T-cell (primary cell): ENCODE results near the gene LAMC3. TPM values are rescaled to one million over a fixed set of nuclear protein-coding genes. Genes with fewer than 3 reads are reported as not detected.

Experiments
- ATAC-seq, 4 experiments: fragments of 200-7000 bp in 3 of 4; fragments of 150-1000 bp in 1 of 4; cut with Tn5 transposase; replicated peaks in 1 of 4; 1 replicate in 3 of 4; 2 replicates in 1 of 4; pipeline ENCODE4 v1.10.0; 2021; ENCODE audit warnings: moderate library complexity in 3 of 4, mild to moderate bottlenecking in 2 of 4, moderate number of reproducible peaks in 1 of 4
- CTCF ChIA-PET, 2 donors: fragments of 300-600 bp; sonication (Branson Sonifier 250); formaldehyde crosslinking; loops; one replicate each; lab custom pipeline; 2022; ENCODE audit warnings: antibody characterized with exemption in 2 of 2; lab: Charles Lee
- POLR2A ChIA-PET, 2 donors: fragments of 300-600 bp; sonication (Branson Sonifier 250); formaldehyde crosslinking; loops; one replicate each; lab custom pipeline; 2022; ENCODE audit warnings: antibody characterized with exemption in 2 of 2; lab: Charles Lee
- DNase-seq, 35 experiments: peaks; one replicate each; pipeline versions ENCODE4 v3.0.0 to v3.0.0-alpha.2; 2013 to 2023
- H3K27ac ChIP-seq: one replicate; pipeline ENCODE4 v1.5.1; 2013; ENCODE audit warnings: low read length
- H3K27me3 ChIP-seq, 2 experiments: replicated peaks in 1 of 2; 1 replicate in 1 of 2; 2 replicates in 1 of 2; pipeline versions ENCODE4 v1.6.1 to v1.7.0; 2013; ENCODE audit warnings: low read length in 1 of 2, mixed read lengths in 1 of 2; ENCODE audit not compliant: control insufficient read depth in 2 of 2, insufficient read depth in 2 of 2; ENCODE audit errors: extremely low read depth in 1 of 2
- H3K36me3 ChIP-seq, 2 donors: 1 replicate in 1 of 2; 2 replicates in 1 of 2; pipeline versions ENCODE4 v1.6.1 to v1.7.0; 2013; ENCODE audit warnings: low read length in 1 of 2; ENCODE audit not compliant: control insufficient read depth in 2 of 2, insufficient read depth in 1 of 2; ENCODE audit errors: extremely low read depth in 1 of 2
- H3K4me1 ChIP-seq, 2 experiments: 1 replicate in 1 of 2; 2 replicates in 1 of 2; pipeline versions ENCODE4 v1.6.1 to v1.7.0; 2013; ENCODE audit warnings: low read length in 2 of 2, mixed read lengths in 1 of 2; ENCODE audit not compliant: insufficient read depth in 2 of 2, control insufficient read depth in 1 of 2; ENCODE audit errors: extremely low read depth in 1 of 2
- H3K4me3 ChIP-seq, 2 donors: 1 replicate in 1 of 2; 2 replicates in 1 of 2; pipeline versions ENCODE4 v1.5.1 to v1.7.0; 2013; ENCODE audit warnings: mild to moderate bottlenecking in 2 of 2, low read length in 1 of 2, moderate library complexity in 1 of 2; ENCODE audit not compliant: control insufficient read depth in 1 of 2; ENCODE audit errors: extremely low read depth in 1 of 2
- H3K9me3 ChIP-seq: 2 replicates; pipeline ENCODE4 v1.7.0; 2013
- H3K27ac Mint-ChIP-seq, 2 donors: one replicate each; pipeline ENCODE4 v1.8.0; 2020 to 2021; ENCODE audit warnings: mild to moderate bottlenecking in 2 of 2, mixed read lengths in 2 of 2
- H3K27me3 Mint-ChIP-seq, 2 donors: one replicate each; pipeline ENCODE4 v1.8.0; 2021 to 2022; ENCODE audit warnings: mixed read lengths in 2 of 2
- H3K36me3 Mint-ChIP-seq: one replicate; pipeline ENCODE4 v1.8.0; 2021; ENCODE audit warnings: mixed read lengths
- H3K4me1 Mint-ChIP-seq, 3 donors: one replicate each; pipeline ENCODE4 v1.8.0; 2020 to 2022; ENCODE audit warnings: mixed read lengths in 3 of 3, mild to moderate bottlenecking in 1 of 3
- H3K4me3 Mint-ChIP-seq, 3 donors: one replicate each; pipeline ENCODE4 v1.8.0; 2020 to 2022; ENCODE audit warnings: mild to moderate bottlenecking in 3 of 3, mixed read lengths in 3 of 3, moderate library complexity in 3 of 3
- H3K9me3 Mint-ChIP-seq, 3 donors: one replicate each; pipeline ENCODE4 v1.8.0; 2020 to 2022; ENCODE audit warnings: mixed read lengths in 3 of 3
- WGBS: methylation state at CpG from one replicate; pipeline ENCODE4 v1.1.5; 2013; ENCODE audit warnings: missing lambda C conversion rate; ENCODE audit not compliant: insufficient coverage; 5-methylcytosine and 5-hydroxymethylcytosine counted together
- total RNA-seq, 35 experiments: library from RNA in 6 of 35; stranded (reverse) in 6 of 35; fragments of 120-200 nt in 1 of 35; gene quantifications; one replicate each; pipeline versions ENCODE4 v1.2.1 to v1.2.4 and lab custom pipeline; 2013 to 2026

The LAMC3 gene
- total RNA-seq, 5 donors from 2014 or later (not counting 1 experiment from before 2014, with no cell fraction given), result 0.35 to 3.7 (median 1.8) TPM

GRCh38 chr9:131096269-131097125, 87.5 kb downstream of the LAMC3 start, which contains the start of gene AIF1L:
Gene AIF1L, plus strand, starts transcription at chr9:131096531. Its CDS starts 99 bp downstream, at chr9:131096630.
- 2% methylated on average over 61 of the region's 99 CpGs for WGBS
- peak within 1 kb of the TSS; percentile 63 to 69 (median 67) for H3K4me3 Mint-ChIP-seq
- peaks cover 20 to 53% of the 10 kb centered on the region in 2 donors for H3K27me3 Mint-ChIP-seq
- H3K27ac Mint-ChIP-seq, result peak within 1 kb of the TSS in 1 of 2 donors; percentile 40
- ATAC-seq, result peak; percentile 33 to 61 (median 39)
- H3K4me3 ChIP-seq, result peak within 1 kb of the TSS in 1 of 2 donors; percentile 71
- peaks cover 9 to 13% (median 10%) of the 10 kb centered on the region in 3 donors for H3K4me1 Mint-ChIP-seq
- H3K27me3 ChIP-seq, result peaks cover 2 to 55% of the 10 kb centered on the region in 2 experiments
- no peaks in the 10 kb centered on the region for H3K36me3 ChIP-seq
- peak in 6 of 35 experiments; percentile 1 to 25 (median 10) for DNase-seq
- ChIA-PET CTCF (interaction anchor here in 1 of 2 donors (0.9 kb wide), 1 partner anchor 47 kb away, joined by 3 read pairs; no protein-coding TSS in a partner anchor), POLR2A (no interaction called here)
- H3K9me3 ChIP-seq, result no peaks in the 10 kb centered on the region
- no peaks in the 10 kb centered on the region for H3K36me3 Mint-ChIP-seq
- H3K4me1 ChIP-seq, result peaks cover 0 to 12% of the 10 kb centered on the region in 2 experiments
- H3K9me3 Mint-ChIP-seq, result no peaks in the 10 kb centered on the region
- H3K27ac ChIP-seq, result no peak within 1 kb of the TSS

GRCh38 chr9:131097126-131097947, 88.4 kb downstream of the LAMC3 start:
- H3K36me3 Mint-ChIP-seq, result no peaks in the 10 kb centered on the region
- Histone ChIP-seq H3K27ac (no peak overlapping the region), H3K9me3 (no peaks in the 10 kb centered on the region), H3K4me1 (peaks cover 0 to 12% of the 10 kb centered on the region in 2 experiments), H3K27me3 (peaks cover 2 to 55% of the 10 kb centered on the region in 2 experiments), H3K4me3 (peak overlapping the region in 1 of 2 donors; percentile 71), H3K36me3 (no peaks in the 10 kb centered on the region)
- DNase-seq, result no peak
- H3K9me3 Mint-ChIP-seq, result no peaks in the 10 kb centered on the region
- H3K27ac Mint-ChIP-seq, result no peak overlapping the region
- CTCF ChIA-PET, result interaction anchor here in 1 of 2 donors (0.6 to 0.9 kb wide), 2 partner anchors 11 to 46 kb away, joined by 3 to 6 read pairs; no protein-coding TSS in a partner anchor
- ATAC-seq, result no peak
- H3K27me3 Mint-ChIP-seq, result peaks cover 20 to 53% of the 10 kb centered on the region in 2 donors
- peak overlapping the region; percentile 39 to 65 (median 50) for H3K4me3 Mint-ChIP-seq
- POLR2A ChIA-PET, result no interaction called here
- WGBS, result 42% methylated on average over 9 of the region's 19 CpGs
- peaks cover 9 to 13% (median 10%) of the 10 kb centered on the region in 3 donors for H3K4me1 Mint-ChIP-seq

- Histone ChIP-seq H3K27me3 (peaks cover 2 to 59% of the 10 kb centered on the region in 2 experiments), H3K27ac (no peak overlapping the region), H3K4me3 (no peak overlapping the region), H3K36me3 (no peaks in the 10 kb centered on the region), H3K4me1 (peaks cover 0 to 12% of the 10 kb centered on the region in 2 experiments), H3K9me3 (no peaks in the 10 kb centered on the region)
- ChIA-PET CTCF (no interaction called here), POLR2A (no interaction called here)
- Mint-ChIP-seq H3K9me3 (no peaks in the 10 kb centered on the region), H3K36me3 (no peaks in the 10 kb centered on the region), H3K27ac (no peak overlapping the region), H3K27me3 (peaks cover 20 to 48% of the 10 kb centered on the region in 2 donors), H3K4me3 (peak overlapping the region in 1 of 3 donors; percentile 65), H3K4me1 (peaks cover 9 to 13% (median 10%) of the 10 kb centered on the region in 3 donors)
- DNase-seq (no peak), ATAC-seq (no peak)
- WGBS, result 95% methylated on average over 8 of the region's 8 CpGs
Measured at GRCh38 chr9:131097948-131098278, 88.9 kb downstream of the LAMC3 start.

GRCh38 chr9:131098391-131099101, 89.6 kb downstream of the LAMC3 start:
- ChIA-PET CTCF (interaction anchor here in 1 of 2 donors (0.6 kb wide), 1 partner anchor 94 kb away, joined by 7 read pairs; no protein-coding TSS in a partner anchor), POLR2A (no interaction called here)
- DNase-seq (no peak), ATAC-seq (no peak)
- Histone ChIP-seq H3K4me3 (no peak overlapping the region), H3K27me3 (peaks cover 2 to 56% of the 10 kb centered on the region in 2 experiments), H3K36me3 (no peaks in the 10 kb centered on the region), H3K4me1 (peaks cover 0 to 12% of the 10 kb centered on the region in 2 experiments), H3K9me3 (no peaks in the 10 kb centered on the region), H3K27ac (no peak overlapping the region)
- 91% methylated on average over 9 of the region's 13 CpGs for WGBS
- no peaks in the 10 kb centered on the region for H3K9me3 Mint-ChIP-seq
- peaks cover 9 to 13% (median 10%) of the 10 kb centered on the region in 3 donors for H3K4me1 Mint-ChIP-seq
- no peaks in the 10 kb centered on the region for H3K36me3 Mint-ChIP-seq
- H3K27ac Mint-ChIP-seq, result no peak overlapping the region
- peaks cover 20 to 45% of the 10 kb centered on the region in 2 donors for H3K27me3 Mint-ChIP-seq
- H3K4me3 Mint-ChIP-seq, result peak overlapping the region in 1 of 3 donors; percentile 65

GRCh38 chr9:131099102-131099606, 90.2 kb downstream of the LAMC3 start:
- ATAC-seq, result no peak

More at GRCh38 chr9:131099102-131099606, 90.2 kb downstream of the LAMC3 start:
- Histone ChIP-seq H3K9me3 (no peaks in the 10 kb centered on the region), H3K27me3 (peaks cover 2 to 52% of the 10 kb centered on the region in 2 experiments), H3K4me1 (peaks cover 0 to 12% of the 10 kb centered on the region in 2 experiments), H3K36me3 (no peaks in the 10 kb centered on the region), H3K27ac (no peak overlapping the region), H3K4me3 (no peak overlapping the region)
- Mint-ChIP-seq H3K9me3 (no peaks in the 10 kb centered on the region), H3K4me1 (peaks cover 9 to 13% (median 10%) of the 10 kb centered on the region in 3 donors), H3K4me3 (no peak overlapping the region), H3K27me3 (peaks cover 19 to 43% of the 10 kb centered on the region in 2 donors), H3K27ac (no peak overlapping the region), H3K36me3 (no peaks in the 10 kb centered on the region)
- WGBS, result 84% methylated on average over 8 of the region's 8 CpGs
- POLR2A ChIA-PET, result no interaction called here
- CTCF ChIA-PET, result interaction anchor here in 1 of 2 donors (0.6 kb wide), 1 partner anchor 95 kb away, joined by 7 read pairs; no protein-coding TSS in a partner anchor
- DNase-seq, result no peak
